MCF 10A (cell line): Measurements from ENCODE around the gene RER1. TPM values are rescaled to one million over a fixed set of nuclear protein-coding genes. Genes with fewer than 3 reads are reported as not detected.

Source experiments
- BruUV-seq: library from RNA; stranded (reverse); fragments of 400-500 nt; replicated peaks from 2 replicates; lab custom pipeline; 2021; lab: Mats Ljungman, UMichigan
- CTCF ChIA-PET: fragments of 300-600 bp; sonication (Branson Sonifier 250); formaldehyde crosslinking; extraction: SDS; loops from one replicate; lab custom pipeline; 2021; ENCODE audit warnings: antibody characterized with exemption, inconsistent platforms; lab: Yijun Ruan, JAX
- POLR2A ChIA-PET: fragments of 300-600, 350-650 bp; sonication (Branson Sonifier 250); formaldehyde crosslinking; extraction: SDS; loops from one replicate; lab custom pipeline; 2020; ENCODE audit warnings: antibody characterized with exemption, inconsistent platforms; lab: Yijun Ruan, JAX
- DNase-seq: peaks from one replicate; pipeline ENCODE4 v3.0.0-alpha.2; 2018; ENCODE audit not compliant: unreplicated experiment
- H3K27ac Mint-ChIP-seq: one replicate; pipeline ENCODE4 v1.8.0; 2022; ENCODE audit warnings: mild to moderate bottlenecking, low read depth, mixed read lengths; ENCODE audit not compliant: unreplicated experiment
- H3K27me3 Mint-ChIP-seq: one replicate; pipeline ENCODE4 v1.8.0; 2022; ENCODE audit warnings: mixed read lengths; ENCODE audit not compliant: insufficient read depth, unreplicated experiment
- H3K36me3 Mint-ChIP-seq: one replicate; pipeline ENCODE4 v1.8.0; 2022; ENCODE audit warnings: mild to moderate bottlenecking, moderate library complexity, mixed read lengths; ENCODE audit not compliant: insufficient read depth, unreplicated experiment
- H3K4me1 Mint-ChIP-seq: one replicate; pipeline ENCODE4 v1.8.0; 2022; ENCODE audit warnings: mixed read lengths; ENCODE audit not compliant: insufficient read depth, unreplicated experiment
- H3K4me3 Mint-ChIP-seq: one replicate; pipeline ENCODE4 v1.8.0; 2022; ENCODE audit warnings: mild to moderate bottlenecking, moderate library complexity, mixed read lengths; ENCODE audit not compliant: unreplicated experiment
- H3K9me3 Mint-ChIP-seq: one replicate; pipeline ENCODE4 v1.8.0; 2022; ENCODE audit warnings: mixed read lengths; ENCODE audit not compliant: unreplicated experiment
- intact Hi-C: fragments of 100-400 bp; cut with micrococcal nuclease; formaldehyde crosslinking; loops from 2 replicates; pipeline ENCODE4 v1.14.1; 2022
- total RNA-seq: library from RNA; stranded (reverse); gene quantifications from 2 replicates; pipeline ENCODE4 v1.2.3, GENCODE V29; 2022
- TF ChIP-seq, protein P1 (sequence below): fragments of 200-600 bp; IDR thresholded peaks from one replicate; pipeline ENCODE4 v1.8.0; 2022; ENCODE audit warnings: antibody characterized with exemption, mild to moderate bottlenecking; ENCODE audit not compliant: unreplicated experiment

Gene RER1
- total RNA-seq, 1 experiment from 2014 or later: 172 TPM

DNA sequence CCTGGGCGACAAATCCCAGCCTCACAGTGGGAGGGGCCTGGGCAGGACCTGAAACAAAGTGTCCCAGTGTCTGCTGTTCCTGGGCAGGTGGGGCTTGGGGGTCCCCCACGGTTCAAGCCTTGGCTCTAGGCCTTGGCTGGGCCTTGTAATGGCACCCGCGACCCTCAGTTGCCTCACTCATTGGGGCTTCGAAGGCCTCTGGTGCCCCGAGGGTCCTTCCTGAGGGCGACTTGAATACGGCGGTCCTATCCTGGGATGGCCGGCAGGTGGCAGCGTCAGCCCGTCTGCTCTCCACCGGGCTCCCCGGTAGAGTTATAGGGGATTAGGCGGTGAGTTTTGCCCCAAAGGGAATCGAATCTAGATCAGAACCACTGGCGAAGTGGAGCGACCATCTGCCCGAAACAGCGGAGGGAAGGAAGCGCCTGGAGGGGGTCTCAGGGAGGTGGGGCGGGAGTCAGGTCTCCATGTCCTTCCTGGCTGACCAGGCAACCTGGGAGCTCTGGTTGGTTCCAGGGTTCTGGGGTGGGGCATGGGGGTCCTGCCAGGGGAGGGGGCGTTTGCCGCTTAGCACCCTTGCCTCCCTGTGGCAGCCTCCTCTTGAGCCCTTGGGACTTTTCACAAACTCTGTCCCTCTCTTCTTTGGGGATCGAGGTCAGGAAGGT lies 22.8 kb downstream of the RER1 start:
- H3K27ac Mint-ChIP-seq: peak overlapping the region; percentile 87
- BruUV-seq: no TSS peak
- peaks cover 8% of the 10 kb centered on the region for H3K4me1 Mint-ChIP-seq
- CTCF ChIA-PET: interaction anchor here (0.5 to 4.6 kb wide), 15 partner anchors 9 to 1012 kb away, joined by 3 to 60 read pairs (median 4); no protein-coding TSS in a partner anchor
- no peaks in the 10 kb centered on the region for H3K9me3 Mint-ChIP-seq
- H3K4me3 Mint-ChIP-seq: peak overlapping the region; percentile 75
- peak; percentile 65 for DNase-seq
- intact Hi-C loops: loop anchor here (1.0 to 2.0 kb wide), 2 partner anchors 134 to 1010 kb away; no protein-coding TSS in a partner anchor
- no peaks in the 10 kb centered on the region for H3K36me3 Mint-ChIP-seq
- POLR2A ChIA-PET: interaction anchor here (0.6 to 0.7 kb wide), 2 partner anchors 23 to 132 kb away, joined by 3 read pairs; partner anchors contain the start of genes MORN1 and RER1
- H3K27me3 Mint-ChIP-seq: peaks cover 10% of the 10 kb centered on the region
- TF ChIP-seq, protein P1, sequence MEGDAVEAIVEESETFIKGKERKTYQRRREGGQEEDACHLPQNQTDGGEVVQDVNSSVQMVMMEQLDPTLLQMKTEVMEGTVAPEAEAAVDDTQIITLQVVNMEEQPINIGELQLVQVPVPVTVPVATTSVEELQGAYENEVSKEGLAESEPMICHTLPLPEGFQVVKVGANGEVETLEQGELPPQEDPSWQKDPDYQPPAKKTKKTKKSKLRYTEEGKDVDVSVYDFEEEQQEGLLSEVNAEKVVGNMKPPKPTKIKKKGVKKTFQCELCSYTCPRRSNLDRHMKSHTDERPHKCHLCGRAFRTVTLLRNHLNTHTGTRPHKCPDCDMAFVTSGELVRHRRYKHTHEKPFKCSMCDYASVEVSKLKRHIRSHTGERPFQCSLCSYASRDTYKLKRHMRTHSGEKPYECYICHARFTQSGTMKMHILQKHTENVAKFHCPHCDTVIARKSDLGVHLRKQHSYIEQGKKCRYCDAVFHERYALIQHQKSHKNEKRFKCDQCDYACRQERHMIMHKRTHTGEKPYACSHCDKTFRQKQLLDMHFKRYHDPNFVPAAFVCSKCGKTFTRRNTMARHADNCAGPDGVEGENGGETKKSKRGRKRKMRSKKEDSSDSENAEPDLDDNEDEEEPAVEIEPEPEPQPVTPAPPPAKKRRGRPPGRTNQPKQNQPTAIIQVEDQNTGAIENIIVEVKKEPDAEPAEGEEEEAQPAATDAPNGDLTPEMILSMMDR: peak; percentile 96

- intact Hi-C loops: loop anchor here (2.0 kb wide), 1 partner anchor 1009 kb away; no protein-coding TSS in a partner anchor
- CTCF ChIA-PET: interaction anchor here (0.7 to 4.6 kb wide), 14 partner anchors 8 to 1009 kb away, joined by 3 to 60 read pairs (median 4); no protein-coding TSS in a partner anchor
- BruUV-seq: no TSS peak
- Mint-ChIP-seq H3K36me3 (no peaks in the 10 kb centered on the region), H3K27ac (no peak overlapping the region), H3K27me3 (peaks cover 13% of the 10 kb centered on the region), H3K4me1 (peaks cover 8% of the 10 kb centered on the region), H3K9me3 (no peaks in the 10 kb centered on the region), H3K4me3 (no peak overlapping the region)
- DNase-seq: no peak
- TF ChIP-seq, protein P1: no peak
- POLR2A ChIA-PET: no interaction called here
Measured at GRCh38 chr1:2415337-2415736, 23.7 kb downstream of the RER1 start.

DNA sequence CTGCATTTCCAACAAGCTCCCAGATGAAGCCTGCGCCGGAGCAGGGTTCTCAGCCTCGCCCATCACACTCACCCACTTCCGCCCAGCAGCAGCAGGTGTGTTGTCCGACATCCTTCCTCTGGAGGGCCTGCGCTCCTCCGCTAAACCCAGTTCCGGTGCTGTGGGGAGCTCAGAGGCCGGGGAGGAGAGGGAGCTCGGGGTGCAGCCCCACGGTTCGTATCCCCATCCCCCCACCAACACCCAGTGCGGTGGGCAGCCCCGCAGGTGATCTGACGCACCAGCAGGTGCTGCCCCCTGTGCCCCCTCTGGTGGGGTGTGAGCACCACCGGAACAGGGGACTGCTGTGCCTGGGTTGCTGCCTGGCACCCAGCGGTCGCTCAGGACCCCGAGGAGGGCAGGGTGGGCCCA lies 24.2 kb downstream of the RER1 start:
- ChIA-PET POLR2A (no interaction called here), CTCF (interaction anchor here (0.5 to 4.6 kb wide), 10 partner anchors 10 to 1445 kb away, joined by 3 to 60 read pairs (median 4); no protein-coding TSS in a partner anchor)
- Mint-ChIP-seq H3K36me3 (no peaks in the 10 kb centered on the region), H3K27ac (no peak overlapping the region), H3K4me3 (no peak overlapping the region), H3K4me1 (peaks cover 8% of the 10 kb centered on the region), H3K9me3 (no peaks in the 10 kb centered on the region), H3K27me3 (peaks cover 13% of the 10 kb centered on the region)
- intact Hi-C loops: loop anchor here (2.0 kb wide), 1 partner anchor 1009 kb away; no protein-coding TSS in a partner anchor
- TF ChIP-seq, protein P1: no peak
- no TSS peak for BruUV-seq
- no peak for DNase-seq

DNA sequence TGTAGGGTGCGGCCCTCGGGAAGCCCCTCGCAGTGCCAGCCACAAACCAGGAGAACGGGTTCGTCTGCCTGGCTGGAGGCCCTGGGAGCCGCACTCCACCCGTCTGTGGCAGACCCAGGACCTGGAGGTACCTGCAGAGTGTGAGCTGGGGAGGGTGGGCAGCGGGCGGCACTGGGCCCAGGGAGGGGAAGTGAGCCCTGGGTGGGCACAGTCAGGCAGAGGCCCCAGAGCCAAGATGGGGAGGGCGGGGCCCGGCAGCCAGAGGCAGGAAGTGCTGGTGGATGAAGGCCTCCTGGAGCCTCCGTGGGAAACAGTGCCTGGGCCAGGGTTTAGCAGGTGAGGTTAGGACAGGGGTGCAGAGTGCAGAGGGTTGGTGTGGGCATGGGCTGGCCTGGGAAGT lies 24.8 kb downstream of the RER1 start:
- CTCF ChIA-PET: interaction anchor here (0.5 to 4.6 kb wide), 8 partner anchors 9 to 1445 kb away, joined by 3 to 60 read pairs (median 6); no protein-coding TSS in a partner anchor
- POLR2A ChIA-PET: no interaction called here
- H3K4me3 Mint-ChIP-seq: no peak overlapping the region
- H3K36me3 Mint-ChIP-seq: no peaks in the 10 kb centered on the region
- H3K9me3 Mint-ChIP-seq: no peaks in the 10 kb centered on the region
- DNase-seq: no peak
- H3K27ac Mint-ChIP-seq: no peak overlapping the region
- no TSS peak for BruUV-seq
- intact Hi-C loops: no loop called here
- H3K27me3 Mint-ChIP-seq: peaks cover 13% of the 10 kb centered on the region
- peaks cover 8% of the 10 kb centered on the region for H3K4me1 Mint-ChIP-seq
- TF ChIP-seq, protein P1: no peak
